CD4-positive, alpha-beta T cell (primary cell): ENCODE measurements around the gene TTN. TPM values are rescaled to one million over a fixed set of nuclear protein-coding genes. Genes with fewer than 3 reads are reported as not detected.

ENCODE experiments used
- ATAC-seq: fragments of 200-7000 bp; cut with Tn5 transposase; one replicate; pipeline ENCODE4 v1.10.0; 2022; ENCODE audit warnings: mild to moderate bottlenecking; ENCODE audit not compliant: poor library complexity
- CTCF ChIA-PET: fragments of 350-600 bp; sonication (Branson Sonifier 250); formaldehyde crosslinking; loops from one replicate; lab custom pipeline; 2021; ENCODE audit warnings: antibody characterized with exemption, inconsistent platforms; lab: Charles Lee
- POLR2A ChIA-PET: fragments of 350-600 bp; sonication (Branson Sonifier 250); formaldehyde crosslinking; loops from one replicate; lab custom pipeline; 2021; ENCODE audit warnings: antibody characterized with exemption, inconsistent platforms; lab: Charles Lee
- DNase-seq, 14 experiments: peaks; one replicate each; pipeline ENCODE4 v3.0.0-alpha.2; 2013 to 2020; ENCODE audit warnings: mixed read lengths in 2 of 14
- H3K27ac ChIP-seq, 2 donors: one replicate each; pipeline versions ENCODE4 v1.5.1 to v1.7.0; 2013; ENCODE audit warnings: low read length in 2 of 2, low read depth in 1 of 2, mild to moderate bottlenecking in 1 of 2
- H3K27me3 ChIP-seq, 2 experiments: 1 replicate in 1 of 2; 2 replicates in 1 of 2; pipeline versions ENCODE4 v1.6.1 to v1.7.0; 2013; ENCODE audit warnings: low read length in 2 of 2, control low read depth in 1 of 2, mild to moderate bottlenecking in 1 of 2, moderate library complexity in 1 of 2; ENCODE audit not compliant: insufficient read depth in 2 of 2, control insufficient read depth in 1 of 2
- H3K36me3 ChIP-seq: one replicate; pipeline ENCODE4 v1.6.1; 2013; ENCODE audit warnings: low read length, control low read depth; ENCODE audit not compliant: insufficient read depth
- H3K4me1 ChIP-seq: one replicate; pipeline ENCODE4 v1.6.1; 2013; ENCODE audit warnings: low read length, control low read depth; ENCODE audit not compliant: insufficient read depth
- H3K4me3 ChIP-seq: one replicate; pipeline ENCODE4 v1.5.1; 2013; ENCODE audit warnings: mild to moderate bottlenecking, low read length, moderate library complexity
- H3K9me3 ChIP-seq, 2 experiments: 1 replicate in 1 of 2; 2 replicates in 1 of 2; pipeline versions ENCODE4 v1.6.1 to v1.7.0; 2013; ENCODE audit warnings: low read length in 2 of 2, mild to moderate bottlenecking in 2 of 2, control low read depth in 1 of 2, moderate library complexity in 1 of 2; ENCODE audit not compliant: control insufficient read depth in 1 of 2, insufficient read depth in 1 of 2
- H3K27ac Mint-ChIP-seq: one replicate; pipeline ENCODE4 v1.8.0; 2020; ENCODE audit warnings: mixed read lengths
- H3K27me3 Mint-ChIP-seq: one replicate; pipeline ENCODE4 v1.8.0; 2021; ENCODE audit warnings: mixed read lengths
- H3K36me3 Mint-ChIP-seq: one replicate; pipeline ENCODE4 v1.8.0; 2021; ENCODE audit warnings: low read depth, mixed read lengths
- H3K4me1 Mint-ChIP-seq: one replicate; pipeline ENCODE4 v1.8.0; 2021; ENCODE audit warnings: low read depth, mixed read lengths
- H3K4me3 Mint-ChIP-seq: one replicate; pipeline ENCODE4 v1.8.0; 2020; ENCODE audit warnings: mild to moderate bottlenecking, mixed read lengths
- H3K9me3 Mint-ChIP-seq: one replicate; pipeline ENCODE4 v1.8.0; 2020; ENCODE audit warnings: mixed read lengths
- intact Hi-C, 2 experiments: fragments of 100-400 bp; cut with DNase I in 1 of 2; cut with micrococcal nuclease in 1 of 2; formaldehyde crosslinking; loops; one replicate each; pipeline versions ENCODE4 v1.15.1 to v1.9.0; 2023 to 2025; cut with DNase I, micrococcal nuclease
- total RNA-seq, 174 experiments: library from RNA in 2 of 174; stranded (reverse) in 2 of 174; gene quantifications; one replicate each; pipeline ENCODE4 v1.2.3 and lab custom pipeline; 2021 to 2026
- TF ChIP-seq, protein P1 (sequence below): fragments of 200-600 bp; IDR thresholded peaks from one replicate; pipeline ENCODE4 v1.8.0; 2022; ENCODE audit warnings: antibody characterized with exemption, mild to moderate bottlenecking

The TTN gene
- total RNA-seq, 2 experiments from 2014 or later = 27.5 to 29.2 TPM

DNA sequence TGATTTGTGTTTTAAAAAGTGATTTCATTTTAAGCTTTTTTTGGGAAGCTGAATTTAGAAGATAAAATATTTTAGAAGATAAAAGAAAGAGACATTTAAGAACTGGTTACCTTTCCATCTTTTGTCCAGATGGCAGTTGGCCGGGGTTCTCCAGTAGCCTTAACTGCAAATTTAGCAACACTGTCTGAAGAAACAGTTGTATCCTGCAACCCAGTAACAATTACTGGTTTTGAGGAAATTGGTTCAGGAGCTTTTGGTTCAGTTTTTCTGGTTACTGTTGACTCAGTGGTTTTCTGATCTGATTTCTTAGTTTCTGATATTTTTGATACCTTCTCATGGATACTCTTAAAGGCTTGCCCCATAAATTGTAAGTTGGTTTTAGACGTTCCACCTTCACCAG is 277.1 kb downstream of the TTN start:
- Histone ChIP-seq H3K27me3 (no peaks in the 10 kb centered on the region), H3K4me3 (no peak overlapping the region), H3K9me3 (no peaks in the 10 kb centered on the region), H3K36me3 (peaks cover 37% of the 10 kb centered on the region), H3K27ac (no peak overlapping the region), H3K4me1 (no peaks in the 10 kb centered on the region)
- DNase-seq (no peak), ATAC-seq (no peak)
- Mint-ChIP-seq H3K27me3 (no peaks in the 10 kb centered on the region), H3K36me3 (peaks cover 91% of the 10 kb centered on the region), H3K9me3 (no peaks in the 10 kb centered on the region), H3K4me1 (peaks cover 35% of the 10 kb centered on the region), H3K4me3 (no peak overlapping the region), H3K27ac (no peak overlapping the region)
- ChIA-PET CTCF (no interaction called here), POLR2A (no interaction called here)
- TF ChIP-seq, protein P1, sequence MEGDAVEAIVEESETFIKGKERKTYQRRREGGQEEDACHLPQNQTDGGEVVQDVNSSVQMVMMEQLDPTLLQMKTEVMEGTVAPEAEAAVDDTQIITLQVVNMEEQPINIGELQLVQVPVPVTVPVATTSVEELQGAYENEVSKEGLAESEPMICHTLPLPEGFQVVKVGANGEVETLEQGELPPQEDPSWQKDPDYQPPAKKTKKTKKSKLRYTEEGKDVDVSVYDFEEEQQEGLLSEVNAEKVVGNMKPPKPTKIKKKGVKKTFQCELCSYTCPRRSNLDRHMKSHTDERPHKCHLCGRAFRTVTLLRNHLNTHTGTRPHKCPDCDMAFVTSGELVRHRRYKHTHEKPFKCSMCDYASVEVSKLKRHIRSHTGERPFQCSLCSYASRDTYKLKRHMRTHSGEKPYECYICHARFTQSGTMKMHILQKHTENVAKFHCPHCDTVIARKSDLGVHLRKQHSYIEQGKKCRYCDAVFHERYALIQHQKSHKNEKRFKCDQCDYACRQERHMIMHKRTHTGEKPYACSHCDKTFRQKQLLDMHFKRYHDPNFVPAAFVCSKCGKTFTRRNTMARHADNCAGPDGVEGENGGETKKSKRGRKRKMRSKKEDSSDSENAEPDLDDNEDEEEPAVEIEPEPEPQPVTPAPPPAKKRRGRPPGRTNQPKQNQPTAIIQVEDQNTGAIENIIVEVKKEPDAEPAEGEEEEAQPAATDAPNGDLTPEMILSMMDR = no peak
- intact Hi-C loops = no loop called here

DNA sequence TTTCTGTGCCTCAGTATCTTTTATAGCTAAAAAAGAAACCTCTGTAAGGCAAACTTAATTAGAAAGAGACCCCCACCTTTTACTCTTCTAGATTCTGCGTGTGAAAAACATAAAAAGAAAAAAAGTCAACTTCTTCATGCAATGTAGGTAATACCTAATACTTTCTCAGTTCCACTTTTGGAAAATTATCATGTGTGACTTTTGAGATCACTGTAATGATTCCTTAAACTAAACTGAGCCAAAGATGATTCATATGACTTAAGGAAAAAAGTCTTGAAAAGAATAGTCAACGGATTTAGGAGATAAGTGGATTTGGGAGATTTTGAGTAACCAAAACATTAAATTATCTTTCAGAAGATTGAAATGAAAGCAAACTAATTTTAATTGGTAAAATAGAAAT is 278.0 kb downstream of the TTN start:
- Mint-ChIP-seq H3K9me3 (no peaks in the 10 kb centered on the region), H3K27ac (no peak overlapping the region), H3K27me3 (no peaks in the 10 kb centered on the region), H3K4me3 (no peak overlapping the region), H3K4me1 (peaks cover 39% of the 10 kb centered on the region), H3K36me3 (peaks cover 82% of the 10 kb centered on the region)
- TF ChIP-seq, protein P1 = no peak
- Histone ChIP-seq H3K4me3 (no peak overlapping the region), H3K27me3 (no peaks in the 10 kb centered on the region), H3K4me1 (no peaks in the 10 kb centered on the region), H3K9me3 (no peaks in the 10 kb centered on the region), H3K27ac (no peak overlapping the region), H3K36me3 (peaks cover 28% of the 10 kb centered on the region)
- ATAC-seq = no peak
- intact Hi-C loops = no loop called here
- POLR2A ChIA-PET = no interaction called here
- CTCF ChIA-PET = interaction anchor here (0.5 to 0.6 kb wide), 2 partner anchors 48 to 303 kb away, joined by 3 to 4 read pairs; no protein-coding TSS in a partner anchor
- no peak for DNase-seq

DNA sequence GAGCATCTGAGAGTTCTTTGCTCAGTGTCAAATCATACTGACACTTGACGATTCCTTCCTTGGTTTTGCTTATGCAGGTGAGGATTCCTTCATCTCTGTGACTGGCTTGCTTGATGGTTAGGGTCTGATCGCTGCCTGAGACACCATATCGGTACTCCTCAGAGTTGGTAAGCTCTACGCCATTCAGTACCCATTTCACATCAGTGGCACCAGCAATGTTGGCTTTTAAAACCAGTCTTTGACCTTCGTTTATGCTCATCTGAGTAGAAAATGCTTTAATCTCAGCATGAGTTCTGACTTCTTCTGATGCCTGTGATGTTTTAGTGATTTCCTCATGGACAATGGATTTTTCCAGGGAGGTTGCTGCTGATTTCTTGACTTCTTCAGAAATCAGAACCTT is 278.6 kb downstream of the TTN start:
- Histone ChIP-seq H3K27ac (no peak overlapping the region), H3K36me3 (peaks cover 25% of the 10 kb centered on the region), H3K4me1 (peaks cover 4% of the 10 kb centered on the region), H3K4me3 (no peak overlapping the region), H3K9me3 (no peaks in the 10 kb centered on the region), H3K27me3 (no peaks in the 10 kb centered on the region)
- ATAC-seq = no peak
- Mint-ChIP-seq H3K4me1 (peaks cover 44% of the 10 kb centered on the region), H3K27ac (no peak overlapping the region), H3K27me3 (no peaks in the 10 kb centered on the region), H3K9me3 (no peaks in the 10 kb centered on the region), H3K36me3 (peaks cover 79% of the 10 kb centered on the region), H3K4me3 (no peak overlapping the region)
- POLR2A ChIA-PET = no interaction called here
- CTCF ChIA-PET = interaction anchor here (0.5 kb wide), 1 partner anchor 303 kb away, joined by 4 read pairs; no protein-coding TSS in a partner anchor
- no peak for DNase-seq
- TF ChIP-seq, protein P1 = no peak
- intact Hi-C loops = no loop called here
